ENCODE measurements around the gene ANGPT4.

The ANGPT4 gene, protein sequence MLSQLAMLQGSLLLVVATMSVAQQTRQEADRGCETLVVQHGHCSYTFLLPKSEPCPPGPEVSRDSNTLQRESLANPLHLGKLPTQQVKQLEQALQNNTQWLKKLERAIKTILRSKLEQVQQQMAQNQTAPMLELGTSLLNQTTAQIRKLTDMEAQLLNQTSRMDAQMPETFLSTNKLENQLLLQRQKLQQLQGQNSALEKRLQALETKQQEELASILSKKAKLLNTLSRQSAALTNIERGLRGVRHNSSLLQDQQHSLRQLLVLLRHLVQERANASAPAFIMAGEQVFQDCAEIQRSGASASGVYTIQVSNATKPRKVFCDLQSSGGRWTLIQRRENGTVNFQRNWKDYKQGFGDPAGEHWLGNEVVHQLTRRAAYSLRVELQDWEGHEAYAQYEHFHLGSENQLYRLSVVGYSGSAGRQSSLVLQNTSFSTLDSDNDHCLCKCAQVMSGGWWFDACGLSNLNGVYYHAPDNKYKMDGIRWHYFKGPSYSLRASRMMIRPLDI

DNA sequence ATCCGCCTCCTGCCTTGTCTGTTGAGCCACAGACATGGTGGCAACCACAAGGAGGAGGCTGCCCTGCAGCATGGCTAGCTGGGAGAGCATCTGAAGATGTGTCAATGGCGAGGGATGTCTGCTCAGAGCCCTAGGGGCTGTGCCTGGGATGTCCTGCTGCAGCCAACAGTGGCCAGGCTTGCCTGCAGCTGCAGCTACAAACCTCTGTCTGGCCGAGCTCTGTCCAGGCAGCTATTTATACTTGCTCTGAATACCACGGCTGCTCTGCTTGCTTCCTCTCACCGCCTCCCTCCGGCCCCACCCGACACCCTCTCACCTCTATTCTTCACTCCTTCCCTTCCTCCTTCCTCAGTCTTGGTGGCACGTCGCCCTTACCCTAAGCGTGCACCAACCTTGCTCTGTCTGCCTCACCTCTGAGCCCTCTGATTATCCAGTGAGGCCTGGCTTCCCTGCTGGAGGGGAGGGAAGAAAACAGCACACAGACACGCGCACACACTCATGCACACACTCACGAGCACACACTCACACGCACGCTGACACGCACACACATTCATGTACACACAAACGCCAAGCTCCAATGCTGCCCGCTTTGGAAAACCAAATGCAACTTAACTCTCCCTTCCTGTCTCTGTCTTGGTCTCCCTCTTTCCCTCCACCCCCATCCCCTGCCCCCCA is at the start of gene ANGPT4:
Gene ANGPT4, minus strand, starts transcription at position 210 of the 675 bp plus-strand sequence. Its CDS starts 120 bp downstream, at position 90.
- no peak for DNase-seq

DNA sequence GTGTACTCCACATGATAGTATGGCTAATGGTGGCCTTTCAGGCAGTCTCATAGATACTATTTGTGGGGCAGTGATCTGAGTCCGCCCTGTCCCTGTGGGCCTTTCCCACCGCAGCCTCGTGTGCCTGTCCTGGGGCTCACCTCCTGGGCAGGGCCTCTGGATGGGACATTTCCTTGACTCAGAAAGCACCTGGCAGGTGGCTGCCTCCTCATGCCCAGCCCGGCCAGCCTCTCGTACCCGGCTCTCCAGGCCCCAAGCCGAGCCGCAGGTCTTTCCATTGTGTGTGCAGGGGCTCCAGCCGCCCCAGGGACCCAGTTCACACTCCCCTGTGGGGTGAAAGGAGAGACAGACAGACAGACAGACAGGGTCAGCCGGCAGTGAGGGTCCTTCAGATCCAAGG is 47.7 kb upstream of the ANGPT4 start:
- DNase-seq = no peak

DNA sequence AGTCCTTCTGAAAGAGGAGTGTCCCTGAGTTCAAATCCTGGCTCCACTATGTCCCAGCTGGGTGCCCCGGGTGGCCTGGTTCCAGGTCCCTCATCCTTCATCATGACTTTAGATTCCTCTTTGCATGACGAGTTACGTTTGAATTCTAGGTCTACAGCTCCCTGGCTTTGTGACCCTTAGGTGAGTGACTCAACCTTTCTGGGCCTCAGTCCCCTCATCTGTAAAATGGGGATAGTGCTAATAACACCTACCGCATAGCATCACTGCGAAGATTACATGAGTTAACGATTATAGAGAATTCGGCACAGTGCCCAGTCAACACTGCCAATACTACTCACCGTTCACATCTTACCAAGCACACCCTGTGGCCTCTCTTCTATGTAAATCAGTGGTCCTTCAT is 46.5 kb upstream of the ANGPT4 start:
- DNase-seq = no peak

DNA sequence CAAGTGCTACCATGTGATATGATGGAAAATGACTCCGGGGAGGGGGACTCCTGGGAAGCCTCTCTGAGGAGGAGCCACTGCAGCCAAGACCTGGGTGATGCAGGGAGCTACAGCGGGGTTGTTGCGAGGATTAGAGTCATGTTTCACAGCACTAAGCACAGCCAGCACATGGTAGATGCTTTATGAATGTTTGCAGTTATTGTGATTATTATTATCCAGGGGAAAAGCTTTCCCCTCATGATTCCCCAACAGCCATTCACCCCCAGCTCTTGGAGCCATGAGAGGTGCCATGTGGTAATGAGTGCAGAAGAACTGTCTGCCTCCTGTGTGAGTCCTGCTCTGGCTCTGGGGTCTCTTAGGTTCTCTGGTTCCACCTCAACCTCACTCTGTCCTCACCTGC is 46.1 kb upstream of the ANGPT4 start:
- DNase-seq = no peak

DNA sequence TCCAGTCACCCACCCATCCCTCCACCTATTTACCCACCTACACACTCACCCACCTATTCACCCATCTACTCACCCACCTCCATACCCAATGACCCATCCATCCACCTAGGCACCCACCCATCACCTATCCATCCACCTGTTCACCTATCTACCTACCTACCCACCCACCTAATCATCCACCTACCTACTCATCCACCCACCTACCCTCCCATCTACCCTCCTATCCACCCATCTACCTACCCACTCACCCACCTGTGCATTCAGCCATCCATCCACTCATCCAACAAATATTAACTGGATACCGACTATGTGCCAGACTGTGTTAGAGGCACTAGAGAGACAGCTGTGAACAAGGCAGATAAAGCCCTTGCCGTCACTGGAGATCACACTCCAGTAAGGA is 45.6 kb upstream of the ANGPT4 start:
- no peak for DNase-seq

DNA sequence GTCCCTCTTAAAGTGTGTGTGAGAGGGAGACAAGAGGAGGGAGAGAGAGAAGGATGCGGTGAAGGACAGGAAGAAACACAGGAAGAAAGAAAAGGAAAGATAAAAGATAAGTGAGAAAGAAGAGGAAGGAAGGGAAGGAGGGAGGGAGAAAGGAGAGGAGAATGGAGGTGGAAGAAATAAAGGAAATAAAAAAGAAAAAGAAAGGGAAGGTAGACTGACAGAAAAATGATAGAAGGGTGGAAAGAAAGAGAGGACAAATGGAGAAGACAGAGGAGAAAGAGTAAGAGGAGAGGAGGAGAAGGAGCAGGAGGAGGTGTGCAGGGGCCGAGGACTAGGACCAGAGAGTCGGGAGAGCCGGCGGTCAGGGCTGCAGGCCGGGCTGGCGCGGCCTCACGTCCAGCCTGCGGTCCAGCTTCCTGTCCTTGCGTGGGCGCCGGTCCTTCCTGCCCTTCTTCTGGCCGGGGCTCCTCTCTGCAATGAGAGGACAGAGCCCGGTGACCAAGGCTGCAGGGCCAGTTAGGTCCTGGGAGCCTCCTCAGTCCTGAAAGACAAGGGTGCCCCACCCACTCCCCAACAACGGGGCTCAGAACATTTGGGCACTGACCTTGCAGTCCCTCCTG is 44.0 kb upstream of the ANGPT4 start:
- no peak for DNase-seq

DNA sequence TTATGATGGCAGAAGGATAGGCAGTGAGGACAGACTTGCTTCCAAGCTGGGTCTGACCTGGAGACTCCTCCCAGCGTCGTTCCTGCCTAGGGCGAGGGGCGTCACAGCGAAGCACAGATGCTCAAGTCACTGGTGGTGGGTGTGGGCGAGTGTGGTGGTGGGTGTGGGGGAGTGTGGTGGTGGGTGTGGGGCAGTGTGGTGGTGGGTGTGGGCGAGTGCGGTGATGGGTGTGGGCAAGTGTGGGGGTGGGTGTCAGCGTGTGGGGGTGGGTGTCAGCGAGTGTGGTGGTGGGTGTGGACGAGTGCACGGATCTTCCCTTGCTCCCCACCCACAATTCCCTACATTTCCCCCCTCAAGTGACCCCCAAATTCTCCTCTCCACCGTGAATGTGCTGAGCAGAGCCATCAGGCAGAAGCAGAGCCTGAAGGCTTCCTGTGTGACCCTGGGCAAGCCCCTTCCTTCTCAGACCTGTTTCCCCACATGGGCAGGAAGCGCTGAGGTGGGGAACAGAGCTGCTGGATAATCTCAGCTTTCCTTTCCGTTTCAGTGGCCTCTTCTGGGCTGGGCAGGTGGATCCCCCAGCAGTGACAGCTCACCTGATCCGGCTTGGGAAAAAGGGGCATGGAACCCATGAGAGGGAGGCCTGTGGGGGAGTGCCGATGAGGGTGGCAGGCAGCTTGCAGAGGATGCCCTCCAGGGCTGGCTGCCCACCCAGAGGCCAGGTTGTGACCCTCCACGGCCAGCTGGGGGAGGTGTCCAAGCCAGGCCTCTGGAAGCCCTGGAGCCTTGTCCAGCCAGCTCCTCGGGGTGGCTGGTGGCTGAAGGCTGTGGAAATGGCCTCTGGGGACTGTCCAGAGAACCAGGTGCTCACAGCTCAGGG is 43.0 kb upstream of the ANGPT4 start:
- no peak for DNase-seq

DNA sequence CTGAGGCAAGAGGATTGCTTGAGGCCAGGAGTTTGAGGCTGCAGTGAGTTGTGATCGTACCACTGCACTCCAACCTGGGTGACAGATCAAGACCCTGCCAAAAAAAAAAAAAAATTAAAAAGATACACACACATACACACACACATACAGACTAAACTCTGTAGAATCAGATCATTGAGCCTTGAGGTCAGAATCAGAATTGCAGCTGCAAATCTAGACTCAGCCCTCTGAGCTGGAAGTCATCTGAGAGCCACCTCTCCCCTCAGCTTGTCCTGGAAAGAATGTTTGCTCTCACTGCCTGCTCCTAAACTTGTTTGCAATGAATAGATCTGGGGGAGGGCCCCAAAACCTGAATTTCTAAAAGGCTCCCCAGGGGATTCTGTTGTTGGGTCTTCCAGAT is 41.4 kb upstream of the ANGPT4 start:
- no peak for DNase-seq

DNA sequence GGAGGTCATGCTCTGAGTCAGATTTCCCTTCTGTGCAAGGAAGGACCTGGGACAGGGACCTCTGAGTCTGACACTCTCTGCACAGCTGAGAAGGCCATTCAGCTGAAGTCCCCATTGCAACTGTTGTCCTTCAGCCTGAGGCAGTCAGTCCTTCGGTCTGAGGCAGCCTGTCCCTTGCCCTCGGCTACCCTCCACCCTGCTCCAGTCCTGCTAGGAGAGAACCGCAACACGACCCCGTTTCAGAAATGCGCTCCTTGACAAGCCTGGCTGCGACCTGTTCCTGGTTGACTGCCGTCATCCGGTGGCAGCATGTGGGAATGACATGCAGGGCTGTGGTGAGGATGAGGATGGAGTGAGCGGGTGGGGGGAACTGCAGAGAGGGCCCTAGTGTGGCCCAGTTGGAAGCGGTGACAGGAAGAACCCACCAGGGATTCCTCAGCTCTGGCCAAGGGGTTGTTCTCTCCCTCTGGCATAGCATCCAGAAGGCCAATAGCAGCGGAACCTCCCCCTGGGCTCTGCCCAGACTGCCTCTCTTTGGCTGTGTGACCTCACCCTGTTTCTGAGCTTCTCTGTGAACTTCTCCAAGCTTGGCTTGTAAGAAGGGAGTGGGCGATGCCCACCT is 40.3 kb upstream of the ANGPT4 start:
- peak; percentile 88 for DNase-seq

DNA sequence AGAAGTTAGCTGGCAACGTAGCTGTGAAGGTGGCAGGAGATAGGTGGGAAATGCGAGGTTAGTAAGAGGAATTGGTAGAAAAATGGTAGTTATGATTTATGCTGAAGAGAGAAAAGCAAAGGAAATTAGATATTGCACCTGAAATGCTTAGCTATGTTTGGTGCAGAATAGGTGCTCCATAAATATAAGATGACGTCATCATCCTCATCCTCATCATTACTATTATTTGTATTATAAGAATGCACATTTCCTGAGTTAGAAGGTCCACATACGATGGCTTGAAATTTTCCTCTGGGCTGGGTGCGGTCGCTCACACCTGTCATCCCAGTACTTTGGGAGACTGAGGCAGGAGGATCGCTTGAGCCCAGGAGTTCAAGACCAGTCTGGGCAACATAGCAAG is 39.5 kb upstream of the ANGPT4 start:
- DNase-seq = no peak

DNA sequence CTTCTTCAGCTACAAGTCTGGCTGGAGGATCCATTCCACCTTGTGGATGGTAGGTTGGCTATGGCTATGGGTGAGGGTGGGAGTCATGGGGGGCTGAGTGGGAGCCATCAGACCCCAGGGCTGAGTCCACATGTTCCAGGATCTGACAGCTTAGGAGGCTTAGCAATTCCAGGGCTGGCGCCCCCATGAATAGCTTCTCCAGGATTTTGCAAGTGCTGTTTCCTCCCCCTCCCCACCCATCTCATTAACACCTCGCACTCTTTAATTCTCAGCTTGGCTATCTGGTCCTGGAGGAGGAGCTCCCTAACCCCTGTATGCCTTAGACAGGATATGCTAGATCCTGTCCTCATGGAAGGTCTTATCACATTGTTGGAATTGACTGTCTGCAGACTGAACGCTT is 39.0 kb upstream of the ANGPT4 start:
- DNase-seq = no peak

DNA sequence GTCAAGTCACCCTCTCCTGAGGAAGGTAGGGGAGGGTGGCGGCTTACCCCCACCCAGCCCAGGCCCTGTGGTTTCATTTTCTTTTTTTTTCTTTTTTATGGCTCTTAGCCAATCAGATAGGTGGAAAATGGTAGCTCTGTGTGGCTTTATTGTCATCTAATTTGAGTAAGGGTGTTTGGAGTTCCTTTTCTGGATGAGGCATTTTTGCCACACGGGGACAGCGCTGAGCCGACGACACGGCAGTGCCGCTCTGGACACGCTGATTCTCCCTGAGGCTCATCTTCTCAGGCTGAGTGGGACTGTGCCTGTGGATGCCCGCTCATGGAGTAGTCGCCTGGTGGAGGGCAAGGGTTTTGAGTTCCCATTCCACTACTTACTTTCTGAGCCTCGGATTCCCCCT is 37.6 kb upstream of the ANGPT4 start:
- DNase-seq = peak; percentile 44

DNA sequence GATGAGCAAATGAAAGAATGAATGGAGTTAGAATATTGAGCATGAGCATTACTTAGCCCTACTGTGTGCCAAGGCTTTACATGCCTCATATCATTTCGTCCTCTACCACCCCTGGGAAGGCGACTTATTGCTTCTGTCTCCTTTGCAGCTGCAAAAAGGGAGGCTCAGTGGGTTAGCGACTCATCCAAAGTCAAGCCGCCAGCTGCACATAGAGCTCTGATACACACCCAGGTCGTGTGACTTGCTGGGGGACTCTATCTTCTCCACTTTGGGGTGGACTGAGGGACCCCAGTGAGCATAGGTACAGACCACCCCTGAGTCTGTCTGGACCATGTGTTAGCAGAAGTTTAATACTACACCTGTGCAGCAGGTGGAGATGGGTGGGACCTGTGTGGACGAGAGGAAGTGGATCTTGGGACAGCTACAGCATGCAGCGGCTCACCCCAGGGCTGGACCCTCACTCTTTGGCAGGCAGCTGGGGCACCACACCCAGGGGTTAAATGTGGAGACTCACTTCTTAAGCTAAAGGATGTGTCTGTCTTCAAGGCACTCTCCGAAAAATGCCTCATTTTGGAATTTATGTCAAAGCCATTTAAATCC is 36.2 kb upstream of the ANGPT4 start:
- no peak for DNase-seq

DNA sequence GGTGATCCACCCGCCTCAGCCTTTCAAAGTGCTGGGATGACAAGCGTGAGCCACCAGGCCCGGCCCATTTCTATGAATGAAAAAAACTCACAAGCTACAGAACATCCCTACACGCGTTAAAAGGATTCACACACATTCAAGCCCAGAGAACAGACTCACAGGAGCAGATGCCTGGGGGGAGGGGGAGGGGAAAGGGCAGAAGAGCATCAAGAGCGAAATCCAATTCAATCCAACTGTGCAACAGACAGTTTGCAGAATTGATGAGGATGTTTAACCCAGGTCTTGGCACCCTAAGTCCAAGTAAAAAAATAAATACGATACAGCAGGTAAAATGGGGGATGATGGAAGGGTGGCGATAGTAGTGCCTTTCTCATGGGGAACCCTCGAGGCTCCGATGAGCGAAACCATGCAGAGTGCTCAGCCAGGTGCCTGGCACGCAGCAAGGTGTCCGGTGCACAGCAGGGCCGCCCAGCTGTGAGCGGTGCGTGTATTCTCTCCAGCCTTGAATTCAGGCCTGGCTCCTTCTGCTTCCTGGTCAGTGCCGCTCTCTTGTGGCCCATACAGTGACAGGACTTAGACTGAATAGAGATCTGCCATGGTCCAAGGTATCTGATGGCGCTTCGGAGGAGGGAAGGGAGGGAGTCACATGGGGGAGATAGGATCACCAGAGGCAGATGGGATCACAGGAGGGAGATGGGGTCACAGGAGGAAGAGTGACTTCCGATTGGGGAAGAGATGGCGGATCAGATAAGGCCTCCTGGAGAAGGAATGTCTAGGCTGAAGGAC is 35.4 kb upstream of the ANGPT4 start:
- no peak for DNase-seq

DNA sequence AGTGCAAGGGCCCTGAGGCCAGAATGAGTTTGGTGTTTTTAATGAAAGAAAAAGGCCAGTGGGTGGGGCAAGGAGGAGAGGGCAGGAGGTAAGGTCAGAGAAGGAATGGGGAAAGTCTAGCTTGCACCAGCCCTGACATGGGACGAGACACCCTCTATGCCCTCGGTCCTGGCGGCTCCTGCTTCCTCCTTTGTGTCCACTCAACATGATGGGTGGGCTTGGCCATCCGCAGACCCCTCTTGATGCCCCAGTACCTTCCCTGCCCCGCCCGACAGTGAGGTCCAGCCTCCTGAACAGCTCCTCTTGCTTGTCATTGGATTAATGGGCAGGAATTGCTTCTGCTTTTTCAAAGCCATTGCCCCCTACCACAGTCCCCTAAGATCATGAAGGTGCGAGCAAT is 33.6 kb upstream of the ANGPT4 start:
- DNase-seq = no peak

DNA sequence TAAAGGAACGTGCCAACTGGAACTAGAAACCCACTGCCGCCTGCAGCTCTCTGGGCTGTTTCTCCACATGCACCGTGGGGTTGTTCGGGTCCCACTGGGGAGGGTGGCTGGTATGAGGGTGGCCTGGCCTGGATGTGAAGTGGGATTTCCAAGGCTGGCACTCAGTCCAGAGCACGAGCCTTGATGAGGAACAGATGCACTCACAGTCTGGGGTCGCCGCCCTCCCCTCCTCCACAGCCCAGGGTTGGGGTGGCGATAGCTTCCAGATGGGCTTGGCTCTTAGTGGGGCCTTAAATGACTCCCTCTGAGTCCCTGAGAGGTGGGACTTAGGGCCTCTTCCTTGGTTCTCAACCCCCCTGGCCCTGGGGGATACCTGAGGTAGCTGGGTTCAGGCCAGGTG is 30.7 kb upstream of the ANGPT4 start:
- no peak for DNase-seq

DNA sequence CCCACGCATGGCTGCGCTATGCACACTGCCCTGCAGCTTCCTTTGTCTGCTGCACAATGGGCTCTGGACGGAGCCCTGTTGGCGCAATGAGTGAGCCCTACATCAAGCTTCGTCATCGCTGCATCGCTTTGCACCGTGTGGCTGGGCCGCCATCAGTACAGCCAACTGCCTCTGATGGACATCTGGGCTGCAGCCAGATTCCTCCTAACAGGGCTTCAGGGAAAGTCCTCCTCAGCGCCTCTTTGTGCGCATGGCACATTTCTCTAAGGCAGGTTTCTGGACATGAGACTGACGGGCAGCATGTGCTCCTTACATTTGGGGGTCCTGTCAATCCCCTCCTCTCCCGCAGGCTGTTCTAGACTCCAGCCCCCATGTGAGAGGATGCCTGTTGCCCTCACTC is 29.7 kb upstream of the ANGPT4 start:
- DNase-seq = no peak

DNA sequence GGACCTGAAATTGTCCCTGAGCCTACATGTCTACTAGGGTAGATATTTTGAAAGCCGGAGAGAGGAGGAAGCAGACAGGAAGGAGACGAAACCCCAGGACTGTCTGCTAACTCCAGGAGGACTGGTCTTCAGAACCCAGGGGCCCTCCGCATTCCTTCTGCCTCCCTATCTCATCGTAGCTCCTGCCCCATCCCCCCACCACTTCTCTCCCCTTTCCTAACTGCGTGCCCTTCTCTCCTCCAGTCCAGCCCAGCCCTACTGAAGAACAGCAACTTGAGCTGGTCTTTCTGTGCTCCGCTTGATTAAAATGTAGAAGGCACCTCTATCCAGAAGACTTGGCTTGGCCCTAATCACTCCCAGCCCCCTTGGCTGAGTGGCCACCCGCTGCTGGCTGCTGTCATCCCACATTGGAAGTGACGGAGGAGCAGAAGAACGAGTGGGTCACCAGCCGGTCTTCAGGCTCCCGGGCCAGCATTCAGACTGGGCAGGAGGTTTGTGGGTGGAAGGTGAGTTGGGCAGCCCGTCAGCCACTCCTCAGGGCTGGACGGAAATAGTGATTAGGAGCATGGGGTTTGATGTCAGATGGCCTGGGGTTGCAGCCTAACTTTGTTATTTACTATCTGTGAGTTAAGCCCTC is 28.8 kb upstream of the ANGPT4 start:
- DNase-seq = no peak

DNA sequence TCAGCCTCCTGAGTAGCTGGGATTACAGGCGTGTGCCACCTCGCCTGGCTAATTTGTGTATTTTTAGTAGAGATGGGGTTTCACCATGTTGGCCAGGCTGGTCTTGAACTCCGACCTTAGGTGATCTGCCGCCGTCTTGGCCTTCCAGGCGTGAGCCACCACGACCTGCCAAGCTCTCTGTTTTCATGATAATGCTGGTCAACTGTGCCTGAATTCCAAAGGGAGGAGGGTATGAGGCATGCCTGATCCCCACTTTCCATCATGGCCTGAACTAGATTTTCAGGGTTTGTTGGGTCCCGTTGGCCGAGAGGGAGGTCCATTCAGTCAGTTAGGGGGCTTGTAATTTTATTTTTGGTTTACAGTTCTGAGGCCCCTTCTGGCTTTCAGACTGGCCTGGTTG is 28.0 kb upstream of the ANGPT4 start:
- no peak for DNase-seq

DNA sequence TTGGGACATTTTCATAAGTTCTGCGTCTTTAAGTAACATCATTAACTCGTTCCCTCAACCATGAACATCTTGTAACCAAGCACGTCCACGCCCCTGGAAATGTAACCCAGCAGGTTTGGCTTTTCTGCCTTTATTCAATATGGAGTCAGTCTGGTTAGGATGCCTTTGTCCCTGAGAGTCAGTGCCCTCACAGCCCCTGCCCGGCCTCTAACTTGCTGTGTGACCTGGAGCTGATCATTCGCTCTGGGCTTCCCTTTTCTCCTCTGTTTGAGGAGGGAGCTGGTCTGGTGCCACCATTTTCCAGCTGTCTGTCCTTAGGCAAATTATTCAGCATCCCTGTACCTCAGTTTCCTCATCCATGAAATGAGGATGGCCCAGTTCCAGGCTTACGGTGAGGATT is 26.5 kb upstream of the ANGPT4 start:
- DNase-seq = no peak

DNA sequence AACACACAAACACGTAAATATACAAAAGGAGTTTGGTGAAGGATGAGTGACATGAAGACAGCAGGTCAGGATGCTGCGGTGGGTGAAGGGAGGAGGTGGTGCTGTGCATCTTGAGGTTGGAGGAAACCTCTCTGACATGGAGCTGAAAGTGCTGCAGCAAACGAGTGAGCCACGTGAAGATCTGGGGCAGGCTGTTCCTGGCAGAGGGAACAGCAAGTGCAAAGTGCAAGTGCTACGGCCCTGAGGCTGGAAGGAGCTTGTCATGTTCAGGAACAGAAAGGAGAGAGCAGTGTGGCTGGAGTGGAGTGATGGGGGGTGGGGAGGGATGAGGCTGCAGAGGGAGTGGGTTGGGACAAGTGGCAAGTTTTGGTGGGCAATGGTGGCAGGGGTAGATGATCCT is 24.8 kb upstream of the ANGPT4 start:
- DNase-seq = no peak

Data from 8988T (cell line).